Activated CD4-positive, alpha-beta T cell treated with anti-CD3 and anti-CD28 coated beads, Interleukin-2, amount 50 U/mL, for 1 hour (primary cell): ENCODE results near the gene PFKFB3.
A peak's percentile ranks its signal among the peaks of the same experiment; 100 is the strongest.
"Not testable (repeated sequence)": the region's sequence is repeated elsewhere in the genome, so short reads cannot be mapped to it uniquely, and the experiment has no call there.

ENCODE experiments used
- DNase-seq: peaks from one replicate; pipeline ENCODE4 v3.0.0-alpha.2; 2020

Gene PFKFB3

DNA sequence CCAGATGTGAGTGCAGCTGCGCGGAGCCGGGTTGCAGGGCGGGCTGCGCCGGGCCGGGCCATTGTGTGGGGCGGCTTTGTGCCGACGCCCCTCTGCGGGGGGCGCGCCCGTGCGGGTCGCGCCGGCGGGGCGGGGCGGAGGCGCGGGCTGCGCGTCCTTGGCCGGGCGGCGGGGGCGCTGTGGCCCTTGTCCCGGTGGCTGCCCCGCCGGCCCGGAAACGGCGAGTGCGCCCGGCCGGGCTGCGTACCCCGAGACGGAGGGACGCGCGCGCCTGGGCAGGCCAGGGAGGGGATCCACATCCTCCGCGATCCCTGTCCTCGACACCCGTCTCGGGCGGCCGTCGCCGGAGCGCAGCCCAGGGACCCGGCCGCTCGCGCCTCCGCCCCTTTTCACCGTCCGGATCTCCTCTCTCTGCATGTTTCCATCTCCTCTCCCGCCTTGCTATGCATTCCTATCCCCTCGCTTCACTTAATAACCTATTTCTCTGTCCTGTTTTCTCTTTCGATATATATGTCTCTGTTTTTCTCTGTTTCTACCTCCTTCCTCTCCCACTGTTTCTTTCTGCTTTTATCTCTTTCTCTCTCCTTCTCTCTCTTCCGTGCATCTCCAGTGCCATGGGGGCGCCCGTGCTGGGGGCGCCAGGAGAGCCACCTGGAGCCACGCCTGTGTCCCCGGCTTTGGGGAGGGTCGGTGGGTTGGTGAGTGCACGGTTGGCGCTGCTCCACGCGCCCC is 765 bp downstream of the PFKFB3 start:
- peak; percentile 37 for DNase-seq

DNA sequence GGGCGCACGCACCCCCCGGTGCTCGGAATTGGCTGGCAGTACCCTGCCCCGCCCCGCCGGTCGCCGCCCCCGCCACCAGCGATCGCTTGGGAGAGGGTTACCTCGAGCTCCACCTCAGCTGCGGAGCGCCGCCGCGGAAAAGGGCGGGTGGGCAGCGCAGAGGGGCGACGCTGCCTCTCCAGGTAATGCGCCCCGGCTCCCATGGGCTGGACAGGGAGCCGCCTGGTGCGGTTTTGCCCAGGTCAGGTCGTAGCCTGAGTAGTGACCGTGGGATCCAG is 1.3 kb downstream of the PFKFB3 start:
- DNase-seq: peak; percentile 49

DNA sequence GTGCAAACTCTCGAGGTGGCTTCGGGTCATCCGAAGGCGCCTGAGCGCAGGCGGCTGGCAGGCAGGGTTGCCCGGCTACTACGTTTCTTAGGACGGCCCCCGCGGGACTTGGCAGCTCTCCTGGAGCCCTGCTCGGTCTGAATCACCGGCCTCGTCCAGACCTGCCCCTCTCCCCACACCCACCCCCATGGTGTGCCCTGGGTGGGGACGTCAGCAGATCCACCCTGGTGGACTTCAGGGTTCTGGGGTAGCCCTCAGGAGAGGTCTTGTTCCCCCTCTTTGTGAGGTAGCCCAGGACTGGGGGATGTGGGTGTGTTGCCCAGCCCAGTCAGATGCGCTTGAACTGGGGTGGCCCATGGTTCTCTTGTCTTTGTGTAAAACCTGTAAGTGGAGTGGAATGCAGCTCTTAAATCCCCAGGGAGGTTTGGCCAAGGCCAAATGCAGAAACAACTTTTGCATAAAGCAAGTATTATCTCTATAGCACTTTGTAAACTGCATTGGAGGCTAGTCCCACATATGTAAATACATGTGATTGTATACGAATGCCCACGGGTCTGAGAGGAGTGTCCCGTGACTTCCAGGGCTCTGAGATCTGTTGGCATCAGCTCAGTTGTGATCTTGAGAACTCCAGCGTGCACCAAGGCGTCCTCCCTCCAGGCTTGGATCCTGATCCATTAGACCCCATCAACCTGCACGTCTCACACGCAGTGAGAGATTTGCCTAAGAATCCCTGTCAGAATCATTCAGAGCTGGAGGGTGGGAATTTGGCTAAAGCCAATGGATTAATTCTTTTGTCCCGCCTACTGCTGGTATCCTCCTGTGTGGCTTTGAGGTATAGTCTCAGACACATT is 1.8 kb downstream of the PFKFB3 start:
- no peak for DNase-seq

DNA sequence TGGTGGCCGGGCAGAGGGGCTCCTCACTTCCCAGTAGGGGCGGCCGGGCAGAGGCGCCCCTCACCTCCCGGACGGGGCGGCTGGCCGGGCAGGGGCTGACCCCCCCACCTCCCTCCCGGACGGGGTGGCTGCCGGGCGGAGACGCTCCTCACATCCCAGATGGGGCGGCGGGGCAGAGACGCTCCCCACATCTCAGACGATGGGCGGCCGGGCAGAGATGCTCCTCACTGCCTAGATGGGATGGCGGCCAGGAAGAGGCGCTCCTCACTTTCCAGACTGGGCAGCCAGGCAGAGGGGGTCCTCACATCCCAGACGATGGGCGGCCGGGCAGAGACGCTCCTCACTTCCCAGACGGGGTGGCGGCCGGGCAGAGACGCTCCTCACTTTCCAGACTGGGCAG is 3.8 kb downstream of the PFKFB3 start:
- not testable (repeated sequence) for DNase-seq

DNA sequence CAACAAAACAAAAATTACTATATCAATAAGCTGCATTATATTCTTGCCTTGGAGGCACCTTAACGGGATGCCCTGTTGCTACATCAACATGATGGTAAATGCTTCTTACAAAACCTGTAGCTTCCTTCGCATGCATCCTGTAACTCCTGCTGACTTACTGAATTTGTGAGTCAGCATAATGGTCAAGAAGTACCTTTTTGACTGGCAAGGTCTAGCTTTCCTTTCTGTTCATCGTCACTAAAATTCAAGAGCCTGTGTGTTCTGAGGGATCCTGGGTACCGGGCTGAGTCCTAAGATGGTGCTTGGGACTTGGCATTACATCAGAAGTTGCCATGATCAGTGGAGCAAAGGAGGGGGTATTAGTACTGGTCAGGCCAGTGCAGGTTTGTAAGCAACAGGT is 4.9 kb downstream of the PFKFB3 start:
- no peak for DNase-seq

DNA sequence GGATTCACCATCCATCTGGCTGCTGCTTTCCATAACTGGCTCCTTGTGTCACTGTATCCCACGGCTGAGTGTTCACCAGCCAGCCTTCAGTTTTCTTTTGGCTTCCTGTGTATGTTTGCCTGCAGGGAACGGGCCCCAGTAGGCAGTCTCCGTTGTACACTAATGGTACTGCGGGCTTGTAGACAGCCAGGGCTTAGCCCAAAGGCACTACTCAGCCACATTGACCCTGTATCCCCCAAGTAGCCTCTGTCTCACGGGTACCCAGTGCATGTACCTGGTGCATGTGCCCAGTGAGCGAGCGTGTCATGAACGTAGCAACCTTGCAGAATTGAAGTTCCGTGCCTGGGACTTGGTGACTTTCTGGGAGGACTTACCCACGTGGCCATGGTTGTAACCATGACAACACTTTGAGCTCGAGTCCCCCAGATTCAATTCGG is 6.1 kb downstream of the PFKFB3 start:
- DNase-seq: no peak

DNA sequence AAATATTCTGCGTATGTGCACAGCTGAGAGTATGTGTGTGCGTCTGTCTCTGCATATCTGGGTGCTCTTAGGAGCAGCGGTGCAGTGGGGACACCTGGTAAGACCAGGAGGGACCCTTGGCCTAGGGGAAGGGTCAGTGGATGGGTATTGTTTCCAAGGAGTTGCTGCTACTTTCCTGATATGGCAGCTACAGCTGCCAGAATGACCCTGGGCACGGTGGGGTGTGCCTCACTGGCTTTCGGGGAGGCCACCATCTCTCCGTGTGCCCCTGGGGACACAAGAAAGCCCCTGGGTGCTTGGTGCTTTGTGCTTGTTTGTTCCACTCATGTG is 8.6 kb downstream of the PFKFB3 start:
- no peak for DNase-seq

DNA sequence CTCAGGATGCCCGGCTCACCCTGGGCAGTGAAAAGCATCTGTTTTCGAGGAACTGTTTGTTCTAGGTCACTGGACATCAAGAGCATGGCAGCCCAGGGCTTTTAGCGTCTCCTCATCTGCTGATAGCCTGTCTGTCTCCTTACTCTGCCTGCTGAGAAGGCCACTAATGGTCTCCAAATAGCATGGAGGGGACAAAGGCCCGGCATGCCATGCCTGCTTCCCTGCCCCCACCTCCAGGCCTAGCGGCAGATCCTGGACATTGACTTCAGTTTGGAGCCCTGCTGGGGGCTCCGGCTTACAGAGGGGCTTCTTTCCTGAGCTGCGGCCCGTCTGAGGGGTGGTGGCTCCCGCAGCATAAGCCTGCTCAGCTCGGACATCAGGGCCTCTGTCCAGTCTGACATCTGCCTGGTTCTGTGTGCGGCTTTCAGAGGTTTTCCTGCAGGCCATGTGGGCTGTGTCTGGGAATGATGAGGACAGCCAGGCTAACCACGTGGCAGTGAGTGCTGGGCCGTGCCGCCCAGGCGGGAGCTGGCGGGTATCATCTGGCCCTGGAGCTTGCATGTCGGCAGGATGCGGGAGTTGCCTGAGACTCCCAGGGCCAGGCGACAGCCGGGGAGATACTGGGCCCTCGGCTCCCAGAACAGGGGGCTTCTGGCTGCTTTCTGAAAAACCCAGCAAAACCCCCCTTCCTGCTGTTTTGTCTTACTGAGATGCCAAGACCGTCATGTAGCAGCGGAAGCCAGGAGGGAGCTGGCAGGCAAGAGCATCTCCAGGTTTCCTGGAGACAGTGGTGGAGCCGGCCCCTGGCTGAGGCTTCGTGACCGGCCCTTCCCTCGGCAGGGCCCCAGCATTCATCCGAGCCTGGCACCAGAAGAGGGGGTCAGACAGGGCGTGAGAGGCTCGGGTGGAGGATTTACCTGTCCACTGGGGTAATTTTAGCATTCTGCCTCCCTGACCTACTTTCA is 9.2 kb downstream of the PFKFB3 start:
- DNase-seq: no peak

DNA sequence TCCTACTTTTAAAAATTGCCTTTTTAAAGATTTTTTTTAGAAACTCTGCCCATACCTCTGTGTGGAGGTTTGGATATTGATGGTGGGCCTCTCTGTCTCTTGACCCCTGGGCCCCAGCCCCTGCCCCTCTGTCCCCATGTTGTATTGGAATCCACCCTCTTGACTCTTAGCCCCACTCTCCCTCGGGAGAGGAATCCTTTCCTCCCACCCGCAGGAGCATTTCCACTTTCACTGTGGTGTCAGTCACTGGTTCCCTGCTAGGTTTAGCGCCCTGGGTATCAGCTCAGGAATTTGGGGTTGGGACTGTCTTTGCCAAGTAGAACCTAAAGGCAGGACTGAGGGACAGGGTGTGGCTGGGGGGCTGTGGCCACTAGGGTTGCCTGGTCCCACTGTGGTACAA is 10.1 kb downstream of the PFKFB3 start:
- no peak for DNase-seq

DNA sequence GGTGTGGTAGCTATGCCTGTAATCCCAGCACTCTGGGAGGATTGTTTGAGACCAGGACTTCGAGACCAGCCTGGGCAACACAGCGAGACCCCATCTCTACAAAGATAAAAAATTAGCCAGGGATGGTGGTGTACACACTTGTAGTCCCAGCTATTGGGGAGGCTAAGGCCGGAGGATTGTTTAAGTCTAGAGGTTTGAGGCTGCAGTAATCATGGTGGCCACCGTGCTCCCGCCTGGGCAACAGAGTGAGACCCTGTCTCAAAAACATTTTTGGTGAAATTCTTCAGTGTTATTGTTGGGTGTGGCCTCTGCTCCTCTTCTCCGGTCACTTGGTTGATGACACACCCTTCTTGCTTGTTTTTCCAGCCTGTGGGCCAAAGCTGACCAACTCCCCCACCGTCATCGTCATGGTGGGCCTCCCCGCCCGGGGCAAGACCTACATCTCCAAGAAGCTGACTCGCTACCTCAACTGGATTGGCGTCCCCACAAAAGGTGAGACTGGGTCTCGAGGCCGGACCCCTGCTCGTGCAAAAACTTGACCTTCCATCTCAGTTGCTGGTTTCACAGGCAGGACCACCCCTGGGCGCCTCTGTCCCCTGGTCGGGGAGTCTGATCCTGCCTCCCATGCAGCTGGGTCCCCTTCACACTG is 10.6 kb downstream of the PFKFB3 start:
- DNase-seq: no peak

DNA sequence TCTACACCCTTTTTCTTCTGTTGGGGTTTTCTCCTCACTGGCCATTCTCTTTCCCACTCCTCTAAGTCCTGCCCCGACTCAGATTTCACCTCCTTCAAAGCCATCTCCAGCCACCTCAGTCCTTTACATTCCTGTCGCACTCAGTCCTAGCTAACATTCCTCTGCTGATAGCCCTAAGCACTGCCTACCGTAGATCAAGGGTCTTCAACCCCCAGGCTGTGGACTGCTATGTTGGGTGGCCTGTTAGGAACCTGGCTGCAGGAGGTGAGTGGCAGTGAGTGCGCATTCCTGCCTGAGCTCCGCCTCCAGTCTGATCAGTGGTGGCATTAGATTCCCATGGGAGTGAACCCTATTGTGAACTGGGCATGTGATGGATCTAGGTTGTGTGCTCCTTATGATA is 11.2 kb downstream of the PFKFB3 start:
- DNase-seq: no peak

DNA sequence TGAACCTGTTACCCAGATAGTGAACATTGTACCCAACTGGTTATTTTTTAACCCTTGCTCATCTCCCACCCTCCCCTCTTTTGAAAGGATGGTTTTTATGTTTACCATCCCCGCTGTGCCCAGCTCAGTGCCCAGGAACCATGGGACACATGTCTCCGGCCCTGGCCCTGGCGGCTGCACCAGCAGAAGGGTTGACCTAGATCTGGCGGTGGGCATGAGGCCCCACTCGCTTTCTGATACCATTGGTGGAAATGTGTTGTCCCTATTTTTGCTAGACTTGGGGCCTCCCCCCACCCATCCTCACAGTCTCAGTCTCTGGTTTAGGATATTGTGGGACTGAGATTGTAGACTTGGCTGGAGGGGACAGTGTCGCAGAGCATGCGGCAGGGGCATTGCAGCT is 11.9 kb downstream of the PFKFB3 start:
- DNase-seq: no peak

DNA sequence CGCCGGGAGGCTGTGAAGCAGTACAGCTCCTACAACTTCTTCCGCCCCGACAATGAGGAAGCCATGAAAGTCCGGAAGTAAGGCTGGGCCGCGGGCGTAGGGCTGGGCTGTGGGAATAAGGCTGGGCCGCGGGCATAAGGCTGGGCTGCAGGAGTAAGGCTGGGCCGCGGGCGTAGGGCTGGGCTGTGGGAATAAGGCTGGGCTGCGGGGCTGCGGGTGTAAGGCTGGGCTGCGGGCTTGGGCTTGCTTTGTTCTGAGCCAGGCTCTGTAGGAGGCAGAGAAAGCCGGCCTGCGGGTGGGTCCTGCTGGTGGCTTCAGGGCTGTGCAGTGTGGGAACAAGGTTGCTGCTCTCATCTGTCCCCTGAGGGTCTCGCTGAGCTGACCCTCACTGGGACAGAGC is 12.5 kb downstream of the PFKFB3 start:
- no peak for DNase-seq

DNA sequence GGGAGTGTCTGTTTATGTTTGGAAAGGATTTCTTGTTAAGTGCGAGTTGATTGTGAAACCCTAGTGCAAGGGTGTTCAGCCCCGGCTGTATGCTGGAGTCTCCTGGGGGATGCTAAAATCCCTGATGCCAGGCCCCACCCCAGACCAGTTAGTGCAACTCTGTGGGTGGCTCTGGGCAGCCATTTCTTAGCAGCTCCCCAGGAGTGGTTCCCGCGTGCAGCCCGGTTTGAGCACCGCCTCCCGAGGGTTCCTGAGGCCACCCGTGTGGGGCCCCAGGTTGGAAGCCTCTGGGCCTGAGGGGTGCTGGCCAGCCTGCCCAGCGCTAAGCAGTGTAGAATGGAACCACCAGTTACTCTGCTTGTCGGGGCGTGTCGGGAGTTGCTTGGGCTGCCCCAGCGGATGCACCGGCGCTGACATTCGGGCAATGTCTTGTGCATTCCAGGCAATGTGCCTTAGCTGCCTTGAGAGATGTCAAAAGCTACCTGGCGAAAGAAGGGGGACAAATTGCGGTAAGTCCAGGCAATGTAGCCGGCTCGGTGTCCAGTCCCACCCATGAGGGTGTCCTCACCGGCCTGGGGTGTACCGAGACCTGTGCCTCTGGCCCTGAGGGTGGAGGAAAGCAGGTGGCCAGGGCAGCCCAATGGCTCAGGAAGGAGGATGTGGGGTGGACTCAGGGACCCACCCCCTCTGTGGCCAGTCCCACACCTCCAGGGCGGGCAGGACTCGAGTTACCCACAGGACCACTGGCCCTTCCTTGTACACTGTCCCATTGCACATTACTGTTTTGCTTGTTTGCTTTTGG is 13.2 kb downstream of the PFKFB3 start:
- no peak for DNase-seq

DNA sequence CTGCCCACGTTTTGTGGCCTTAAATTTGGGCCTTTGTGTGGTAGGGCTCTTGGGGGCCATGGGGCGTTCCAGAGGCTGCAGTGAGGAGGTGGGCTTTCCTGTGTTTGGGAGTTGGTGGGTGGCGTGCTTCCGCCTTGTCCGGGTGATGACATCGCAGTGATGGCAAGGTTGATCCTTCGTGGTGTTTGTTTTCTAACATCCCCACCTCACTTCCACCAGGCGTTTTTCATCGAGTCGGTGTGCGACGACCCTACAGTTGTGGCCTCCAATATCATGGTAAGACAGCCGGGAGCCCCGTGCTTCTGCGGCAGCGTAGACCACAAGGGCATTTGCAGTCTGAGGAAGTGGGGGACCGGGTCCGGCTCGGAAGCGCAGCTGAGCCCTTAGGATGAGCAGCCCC is 14.2 kb downstream of the PFKFB3 start:
- no peak for DNase-seq

DNA sequence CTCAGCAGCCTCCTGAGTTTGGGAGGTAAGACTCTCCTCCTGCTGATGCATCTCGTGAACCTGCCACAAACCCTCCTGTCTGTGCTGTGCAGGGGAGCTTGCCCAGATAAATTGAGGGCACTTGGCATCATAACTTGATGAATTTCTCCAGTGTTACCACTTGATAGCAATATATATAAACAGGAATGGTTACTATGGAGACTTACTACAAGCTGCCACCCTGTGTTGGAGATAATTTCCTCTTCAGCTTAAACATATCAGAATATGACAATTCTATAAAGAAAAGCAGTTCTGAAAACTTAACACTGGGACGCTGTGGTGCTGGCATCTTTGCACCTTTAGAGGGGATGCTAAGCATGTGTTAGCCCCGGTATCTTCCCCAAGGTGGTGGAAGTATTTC is 14.9 kb downstream of the PFKFB3 start:
- no peak for DNase-seq

DNA sequence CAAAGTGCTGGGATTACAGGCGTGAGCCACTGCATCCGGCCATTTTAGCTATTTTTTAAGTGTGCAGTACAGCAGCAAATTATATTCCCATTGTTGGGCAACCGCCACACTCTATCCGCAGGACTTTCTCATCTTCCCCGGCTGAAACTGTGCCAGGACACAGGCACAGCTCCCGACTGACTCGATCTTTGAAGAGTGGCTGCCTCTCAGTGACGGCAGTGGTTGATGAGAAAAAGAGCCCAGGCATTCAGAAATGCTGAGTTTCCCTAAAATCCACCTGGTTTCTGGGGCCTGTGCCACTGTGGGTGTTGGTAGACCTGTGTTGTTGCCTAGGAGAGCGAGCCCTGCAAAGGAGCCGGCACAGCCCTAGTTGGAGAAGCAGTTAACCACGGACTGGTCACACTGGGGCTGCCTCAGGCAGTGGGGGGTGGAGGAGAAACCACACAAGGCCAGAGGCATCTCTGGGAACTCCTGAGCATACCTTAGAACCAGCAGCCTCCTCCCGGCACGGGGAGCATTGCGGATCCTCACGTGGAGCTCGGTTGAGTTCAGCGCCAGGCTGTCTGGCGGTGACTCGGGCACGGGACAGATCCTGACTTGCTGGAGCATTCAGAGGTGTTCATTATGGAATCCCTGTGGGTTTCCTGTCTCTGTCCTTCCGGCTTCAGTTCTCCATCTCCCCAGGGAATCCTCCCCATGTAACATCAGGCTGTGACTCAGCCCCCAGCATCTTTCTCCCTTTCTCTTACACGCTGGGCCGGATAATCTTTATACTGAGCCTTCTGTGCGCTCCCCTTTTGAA is 16.2 kb downstream of the PFKFB3 start:
- no peak for DNase-seq

DNA sequence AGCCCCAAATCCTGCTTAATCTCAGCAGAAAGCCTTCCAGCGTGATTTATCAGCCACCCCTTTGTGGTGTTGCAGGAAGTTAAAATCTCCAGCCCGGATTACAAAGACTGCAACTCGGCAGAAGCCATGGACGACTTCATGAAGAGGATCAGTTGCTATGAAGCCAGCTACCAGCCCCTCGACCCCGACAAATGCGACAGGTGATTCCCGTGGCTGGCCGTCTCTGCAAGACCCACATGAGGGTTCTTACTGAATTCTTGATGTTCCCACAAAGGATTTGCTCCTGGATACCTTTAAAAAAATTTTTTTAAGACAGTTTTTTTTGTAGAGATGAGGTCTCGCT is 16.7 kb downstream of the PFKFB3 start:
- no peak for DNase-seq

DNA sequence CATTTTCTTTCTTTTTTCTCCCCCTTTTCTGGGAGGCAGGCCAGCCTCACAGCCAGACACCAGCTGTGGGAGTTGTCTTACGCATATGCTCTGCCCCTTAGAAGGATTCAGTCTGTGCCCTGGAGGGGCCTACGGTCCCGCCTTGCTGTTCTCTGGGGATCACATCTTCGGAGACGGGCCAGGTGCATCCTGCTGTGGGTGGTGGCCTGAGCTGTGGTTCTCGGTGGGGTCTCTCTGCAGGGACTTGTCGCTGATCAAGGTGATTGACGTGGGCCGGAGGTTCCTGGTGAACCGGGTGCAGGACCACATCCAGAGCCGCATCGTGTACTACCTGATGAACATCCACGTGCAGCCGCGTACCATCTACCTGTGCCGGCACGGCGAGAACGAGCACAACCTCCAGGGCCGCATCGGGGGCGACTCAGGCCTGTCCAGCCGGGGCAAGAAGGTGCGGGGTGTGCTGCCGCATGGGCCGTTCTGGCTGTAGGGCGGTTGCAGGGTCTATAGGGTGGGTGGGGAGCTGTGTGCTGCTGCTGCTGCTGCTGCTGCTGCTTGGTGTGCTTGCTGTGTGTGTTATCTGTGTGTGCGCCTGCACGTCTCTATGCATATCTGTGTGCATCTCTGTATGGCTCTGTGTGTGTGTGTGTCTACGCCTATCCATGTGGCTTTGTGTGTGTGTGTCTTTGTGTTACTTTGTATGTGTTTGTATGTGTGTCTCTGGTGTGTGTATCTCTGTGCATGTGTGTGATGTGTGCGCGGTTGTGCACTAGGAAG is 17.9 kb downstream of the PFKFB3 start:
- DNase-seq: no peak

DNA sequence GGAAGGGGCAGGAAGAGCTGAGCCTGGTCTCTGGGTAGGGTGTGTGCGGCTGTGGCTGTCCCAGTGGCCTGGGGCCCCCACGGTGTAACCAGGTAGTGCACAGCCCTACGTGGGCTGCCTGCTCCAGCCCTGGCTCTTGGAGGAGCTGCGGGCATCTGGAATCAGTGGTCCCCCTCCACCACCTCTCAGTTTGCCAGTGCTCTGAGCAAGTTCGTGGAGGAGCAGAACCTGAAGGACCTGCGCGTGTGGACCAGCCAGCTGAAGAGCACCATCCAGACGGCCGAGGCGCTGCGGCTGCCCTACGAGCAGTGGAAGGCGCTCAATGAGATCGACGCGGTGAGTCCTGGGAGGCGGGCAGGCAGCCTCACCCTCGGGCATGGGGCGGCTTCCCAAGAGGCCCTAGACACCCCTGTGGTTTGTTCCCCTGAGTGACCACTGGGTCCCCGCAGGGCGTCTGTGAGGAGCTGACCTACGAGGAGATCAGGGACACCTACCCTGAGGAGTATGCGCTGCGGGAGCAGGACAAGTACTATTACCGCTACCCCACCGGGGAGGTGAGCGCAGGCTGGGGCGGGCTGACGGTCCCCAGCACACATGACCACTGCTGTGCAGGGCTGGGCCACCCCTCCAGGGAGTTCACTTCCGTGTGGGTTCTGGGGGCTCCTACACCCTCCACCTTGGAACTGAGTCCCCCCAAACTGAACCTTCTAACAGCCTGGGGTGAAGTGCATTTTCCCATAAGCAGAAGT is 18.6 kb downstream of the PFKFB3 start:
- no peak for DNase-seq
